ENCODE results near the gene KLHL21. TPM values are rescaled to one million over a fixed set of nuclear protein-coding genes. Genes with fewer than 3 reads are reported as not detected.

Gene KLHL21
- total RNA-seq, 1 donor from 2014 or later = 15.9 TPM

DNA sequence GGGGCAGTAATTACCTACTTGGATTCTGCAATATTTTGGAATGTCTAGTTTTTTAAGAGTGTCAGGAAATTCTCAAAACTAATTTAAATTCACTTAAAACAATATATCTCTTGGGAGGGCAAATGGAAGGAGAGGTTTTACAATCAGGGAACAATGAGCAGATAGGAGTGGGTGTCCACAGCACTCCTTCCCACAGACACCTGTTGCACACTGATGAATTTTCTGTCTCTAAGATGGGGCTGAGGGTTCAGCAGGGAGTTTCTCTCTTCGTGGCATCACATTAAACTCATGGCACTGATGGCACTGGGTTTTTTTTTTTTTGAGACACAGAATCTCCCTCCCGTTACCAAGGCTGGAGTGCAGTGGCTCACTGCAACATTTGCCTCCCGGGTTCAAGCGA is 16.4 kb upstream of the KLHL21 start:
- H3K4me3 Mint-ChIP-seq = no peak overlapping the region
- no peak for DNase-seq
- H3K4me1 Mint-ChIP-seq = peaks cover 9% of the 10 kb centered on the region
- H3K9me3 Mint-ChIP-seq = no peaks in the 10 kb centered on the region
- TF ChIP-seq, protein P1, sequence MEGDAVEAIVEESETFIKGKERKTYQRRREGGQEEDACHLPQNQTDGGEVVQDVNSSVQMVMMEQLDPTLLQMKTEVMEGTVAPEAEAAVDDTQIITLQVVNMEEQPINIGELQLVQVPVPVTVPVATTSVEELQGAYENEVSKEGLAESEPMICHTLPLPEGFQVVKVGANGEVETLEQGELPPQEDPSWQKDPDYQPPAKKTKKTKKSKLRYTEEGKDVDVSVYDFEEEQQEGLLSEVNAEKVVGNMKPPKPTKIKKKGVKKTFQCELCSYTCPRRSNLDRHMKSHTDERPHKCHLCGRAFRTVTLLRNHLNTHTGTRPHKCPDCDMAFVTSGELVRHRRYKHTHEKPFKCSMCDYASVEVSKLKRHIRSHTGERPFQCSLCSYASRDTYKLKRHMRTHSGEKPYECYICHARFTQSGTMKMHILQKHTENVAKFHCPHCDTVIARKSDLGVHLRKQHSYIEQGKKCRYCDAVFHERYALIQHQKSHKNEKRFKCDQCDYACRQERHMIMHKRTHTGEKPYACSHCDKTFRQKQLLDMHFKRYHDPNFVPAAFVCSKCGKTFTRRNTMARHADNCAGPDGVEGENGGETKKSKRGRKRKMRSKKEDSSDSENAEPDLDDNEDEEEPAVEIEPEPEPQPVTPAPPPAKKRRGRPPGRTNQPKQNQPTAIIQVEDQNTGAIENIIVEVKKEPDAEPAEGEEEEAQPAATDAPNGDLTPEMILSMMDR (IDR thresholded peaks at IDR 0.05) = no peak
- ChIA-PET POLR2A (no interaction called here), CTCF (no interaction called here)
- no peak for ATAC-seq (ENCODE audit: low read depth)
- H3K27me3 Mint-ChIP-seq = no peaks in the 10 kb centered on the region
- H3K27ac Mint-ChIP-seq = no peak overlapping the region
- intact Hi-C loops (cut with micrococcal nuclease) = loop anchor here (10.0 kb wide), 1 partner anchor 1166 kb away; the partner anchor contains the start of gene PER3
- H3K36me3 Mint-ChIP-seq (ENCODE audit: low read depth) = peaks cover 18% of the 10 kb centered on the region

GRCh38 chr1:6614929-6615785 is 12.5 kb upstream of the KLHL21 start:
- no peaks in the 10 kb centered on the region for H3K9me3 Mint-ChIP-seq
- ChIA-PET CTCF (no interaction called here), POLR2A (interaction anchor here (0.6 to 1.7 kb wide), 5 partner anchors 8 to 35 kb away, joined by 3 to 16 read pairs (median 5); partner anchors contain the start of genes KLHL21 and ZBTB48)
- TF ChIP-seq, protein P1 (IDR thresholded peaks at IDR 0.05) = no peak
- intact Hi-C loops (cut with micrococcal nuclease) = loop anchor here (5.0 to 10.0 kb wide), 3 partner anchors 223 to 1170 kb away; partner anchors contain the start of genes ACOT7 and PER3
- DNase-seq (peak; percentile 27), ATAC-seq (ENCODE audit: low read depth) (no peak)
- peak overlapping the region; percentile 63 for H3K27ac Mint-ChIP-seq
- H3K27me3 Mint-ChIP-seq = no peaks in the 10 kb centered on the region
- H3K36me3 Mint-ChIP-seq (ENCODE audit: low read depth) = peaks cover 5% of the 10 kb centered on the region
- peaks cover 15% of the 10 kb centered on the region for H3K4me1 Mint-ChIP-seq
- peak overlapping the region; percentile 76 for H3K4me3 Mint-ChIP-seq

GRCh38 chr1:6614019-6614928 is 11.6 kb upstream of the KLHL21 start:
- H3K4me3 Mint-ChIP-seq = peak overlapping the region; percentile 85
- DNase-seq (peak; percentile 62), ATAC-seq (ENCODE audit: low read depth) (peak; percentile 3)
- no peaks in the 10 kb centered on the region for H3K27me3 Mint-ChIP-seq
- H3K27ac Mint-ChIP-seq = peak overlapping the region; percentile 18
- H3K36me3 Mint-ChIP-seq (ENCODE audit: low read depth) = peaks cover 3% of the 10 kb centered on the region
- peaks cover 15% of the 10 kb centered on the region for H3K4me1 Mint-ChIP-seq
- POLR2A ChIA-PET = interaction anchor here (0.7 to 4.3 kb wide), 5 partner anchors 10 to 170 kb away, joined by 3 to 64 read pairs (median 3); partner anchors contain the start of genes KLHL21, THAP3 and ZBTB48
- TF ChIP-seq, protein P1 (IDR thresholded peaks at IDR 0.05) = no peak
- CTCF ChIA-PET = no interaction called here
- intact Hi-C loops (cut with micrococcal nuclease) = loop anchor here (5.0 to 10.0 kb wide), 3 partner anchors 222 to 1171 kb away; partner anchors contain the start of genes ACOT7 and PER3
- no peaks in the 10 kb centered on the region for H3K9me3 Mint-ChIP-seq

DNA sequence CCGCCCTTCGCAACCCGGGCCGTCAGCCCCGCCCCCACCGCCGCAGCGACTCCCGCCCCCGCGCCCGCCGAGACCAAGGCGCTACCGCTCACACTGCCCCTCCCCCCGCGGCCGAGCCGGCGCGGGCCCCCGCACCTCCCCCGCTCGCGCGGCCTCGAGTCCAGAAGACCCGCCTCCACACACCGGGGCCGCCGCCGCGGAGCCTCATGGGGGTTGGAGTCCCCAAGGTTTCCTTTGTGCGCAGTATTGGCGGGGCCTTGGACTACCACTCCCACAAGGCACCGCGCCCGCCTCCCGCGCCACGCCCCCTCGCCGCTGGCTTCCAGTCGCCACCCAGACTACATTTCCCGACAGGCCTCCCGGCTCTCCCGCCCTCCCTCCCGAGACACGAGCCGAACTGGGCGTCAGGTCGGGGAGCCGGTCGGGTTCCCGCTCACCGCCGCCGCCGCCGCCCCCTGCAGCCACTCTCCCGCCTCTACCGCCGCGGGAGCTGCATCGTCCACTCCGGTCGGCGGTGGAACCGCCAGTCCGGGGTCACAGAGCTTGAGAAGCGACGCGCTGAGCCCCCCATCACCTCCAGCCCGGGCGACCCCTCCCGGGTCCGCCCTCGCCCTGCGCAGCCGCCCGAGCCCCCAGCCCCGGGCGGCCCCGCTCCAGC is 10.8 kb upstream of the KLHL21 start, which contains the start of gene PHF13:
TSS of gene PHF13 (plus strand) at position 371 of the 658 bp plus-strand sequence. CDS start 336 bp downstream, outside the sequence.
- Mint-ChIP-seq H3K27me3 (no peaks in the 10 kb centered on the region), H3K4me3 (peak within 1 kb of the TSS; percentile 90), H3K9me3 (no peaks in the 10 kb centered on the region), H3K27ac (peak within 1 kb of the TSS; percentile 83), H3K4me1 (peaks cover 15% of the 10 kb centered on the region), H3K36me3 (ENCODE audit: low read depth) (no peaks in the 10 kb centered on the region)
- TF ChIP-seq, protein P1 (IDR thresholded peaks at IDR 0.05) = no peak
- POLR2A ChIA-PET = interaction anchor here (0.7 to 4.3 kb wide), 6 partner anchors 10 to 171 kb away, joined by 3 to 64 read pairs (median 3); partner anchors contain the start of genes KLHL21, THAP3 and ZBTB48
- CTCF ChIA-PET = no interaction called here
- intact Hi-C loops (cut with micrococcal nuclease) = loop anchor here (1.0 to 10.0 kb wide), 9 partner anchors 10 to 1171 kb away; partner anchors contain the start of genes ACOT7, DNAJC11, NOL9 and PER3
- peak; percentile 99 for DNase-seq
- peak; percentile 96 for ATAC-seq (ENCODE audit: low read depth)
